Endothelial cell of umbilical vein (primary cell): Measurements from ENCODE around the gene HPGDS. TPM values are rescaled to one million over a fixed set of nuclear protein-coding genes. Genes with fewer than 3 reads are reported as not detected.

ENCODE experiments used
- BruUV-seq: library from RNA; stranded (reverse); fragments of 400-500 nt; replicated peaks from 2 replicates; lab custom pipeline; 2021; lab: Mats Ljungman, UMichigan
- CTCF ChIA-PET: fragments of 300-600, 350-600 bp; sonication (Branson Sonifier 250); formaldehyde crosslinking; loops from one replicate; lab custom pipeline; 2021; ENCODE audit warnings: antibody characterized with exemption, inconsistent platforms; lab: Charles Lee
- POLR2A ChIA-PET: fragments of 300-600, 350-600 bp; sonication (Branson Sonifier 250); formaldehyde crosslinking; loops from one replicate; lab custom pipeline; 2021; ENCODE audit warnings: antibody characterized with exemption, inconsistent platforms; lab: Charles Lee
- DNase-seq: peaks from one replicate; pipeline ENCODE4 v3.0.0-alpha.2; 2011; ENCODE audit warnings: low read depth, low spot score
- FAIRE-seq: peaks from 2 replicates; lab custom pipeline; 2011; peaks lifted over from hg19 to GRCh38; lab: Jason Lieb, UNC
- H2AFZ ChIP-seq: 2 replicates; pipeline ENCODE4 v1.6.0; 2012; ENCODE audit warnings: low read depth, low read length, control low read depth, inconsistent platforms
- H3K27ac ChIP-seq: 2 replicates; pipeline ENCODE4 v1.5.1; 2011; ENCODE audit warnings: low read depth, mild to moderate bottlenecking, control low read depth, low read length, moderate library complexity; ENCODE audit not compliant: insufficient read depth
- H3K27me3 ChIP-seq, 2 experiments: 2 replicates each; pipeline versions ENCODE4 v1.6.0 to v1.6.1; 2011; ENCODE audit warnings: low read length in 2 of 2, mixed read lengths in 1 of 2; ENCODE audit not compliant: control insufficient read depth in 2 of 2, insufficient read depth in 2 of 2
- H3K36me3 ChIP-seq, 2 experiments: 2 replicates in 1 of 2; 3 replicates in 1 of 2; pipeline ENCODE4 v1.5.1; 2011; ENCODE audit warnings: low read length in 2 of 2, mild to moderate bottlenecking in 1 of 2, moderate library complexity in 1 of 2; ENCODE audit not compliant: control insufficient read depth in 2 of 2, insufficient read depth in 2 of 2; ENCODE audit errors: extremely low read depth in 1 of 2
- H3K4me1 ChIP-seq: 3 replicates; pipeline ENCODE4 v1.5.1; 2011; ENCODE audit warnings: mild to moderate bottlenecking, low read length; ENCODE audit not compliant: control insufficient read depth, insufficient read depth; ENCODE audit errors: extremely low read depth
- H3K4me2 ChIP-seq: 2 replicates; pipeline ENCODE4 v1.6.1; 2011; ENCODE audit warnings: low read length, control low read depth, mixed read lengths; ENCODE audit not compliant: insufficient read depth
- H3K4me3 ChIP-seq, 3 experiments: fragments of 200-600 bp in 1 of 3; sonication (generic), shearing (Covaris generic) in 1 of 3; replicated peaks in 1 of 3; 2 replicates each; pipeline ENCODE4 v1.5.1; 2011 to 2016; ENCODE audit warnings: control low read depth in 3 of 3, low read length in 3 of 3, mild to moderate bottlenecking in 2 of 3, inconsistent platforms in 1 of 3, low read depth in 1 of 3, moderate library complexity in 1 of 3; ENCODE audit not compliant: insufficient read depth in 1 of 3
- H3K79me2 ChIP-seq: 2 replicates; pipeline ENCODE4 v1.6.0; 2012; ENCODE audit warnings: low read length, inconsistent platforms; ENCODE audit not compliant: control insufficient read depth, insufficient read depth
- H3K9ac ChIP-seq: replicated peaks from 2 replicates; pipeline ENCODE3; 2011; ENCODE audit warnings: low read length, control low read depth; ENCODE audit not compliant: insufficient read depth; ENCODE audit errors: extremely low read depth
- H3K9me1 ChIP-seq: replicated peaks from 3 replicates; pipeline ENCODE4 v1.6.0; 2011; ENCODE audit warnings: mild to moderate bottlenecking, low read length; ENCODE audit not compliant: control insufficient read depth, insufficient read depth; ENCODE audit errors: extremely low read depth
- H3K9me3 ChIP-seq: replicated peaks from 2 replicates; pipeline ENCODE4 v1.5.1; 2012; ENCODE audit warnings: low read length, inconsistent platforms; ENCODE audit not compliant: control insufficient read depth, insufficient read depth
- H4K20me1 ChIP-seq: replicated peaks from 2 replicates; pipeline ENCODE3; 2011; ENCODE audit warnings: mild to moderate bottlenecking, low read length; ENCODE audit not compliant: control insufficient read depth, insufficient read depth; ENCODE audit errors: extremely low read depth
- CTCF ChIP-seq, 2 donors: IDR thresholded peaks; 1 replicate in 1 of 2; 2 replicates in 1 of 2; pipeline ENCODE4 v1.5.1; 2011; ENCODE audit warnings: low read length in 2 of 2, mild to moderate bottlenecking in 2 of 2, moderate library complexity in 2 of 2, control low read depth in 1 of 2, inconsistent platforms in 1 of 2, low read depth in 1 of 2; ENCODE audit not compliant: insufficient read depth in 1 of 2; ENCODE audit errors: extremely low read depth in 1 of 2
- EZH2 ChIP-seq: IDR thresholded peaks from 2 replicates; pipeline ENCODE4 v1.6.1; 2012; ENCODE audit warnings: borderline replicate concordance, low read depth, mild to moderate bottlenecking, moderate library complexity, low read length, inconsistent platforms; ENCODE audit not compliant: severe bottlenecking
- FOS ChIP-seq: IDR thresholded peaks from 2 replicates; pipeline ENCODE4 v1.6.1; 2011; ENCODE audit warnings: mild to moderate bottlenecking, low read length, moderate library complexity, borderline replicate concordance; ENCODE audit not compliant: insufficient read depth
- MAX ChIP-seq: IDR thresholded peaks from 2 replicates; pipeline ENCODE4 v1.6.1; 2011; ENCODE audit not compliant: insufficient read depth, insufficient read length
- POLR2A ChIP-seq: IDR thresholded peaks from 2 replicates; pipeline ENCODE4 v1.6.1; 2012; ENCODE audit warnings: low read depth, mild to moderate bottlenecking, control low read depth, low read length
- dilution Hi-C: fragments of 300-500 bp; cut with MboI; formaldehyde crosslinking; loops from one replicate; pipeline ENCODE4 v1.15.0; 2019; ENCODE audit warnings: low sequenced_read_pairs; ENCODE audit not compliant: extremely low pct_ligation_motif_present
- intact Hi-C: fragments of 100-400 bp; cut with micrococcal nuclease; formaldehyde crosslinking; loops from one replicate; pipeline ENCODE4 v1.10.0; 2022
- polyA plus RNA-seq, 4 experiments: library from polyadenylated mRNA; depleted of rRNA in 3 of 4; stranded (reverse) in 3 of 4; unstranded in 1 of 4; fragments of >200 nt; gene quantifications; 2 replicates each; pipeline versions ENCODE4 v1.2.1 to v1.2.3, GENCODE V29; 2011 to 2012; ENCODE audit warnings: missing spikeins in 1 of 4
- total RNA-seq: library from RNA; stranded (reverse); gene quantifications from 2 replicates; pipeline ENCODE4 v1.2.3, GENCODE V29; 2021

The HPGDS gene
- total and polyA plus RNA-seq, 2 donors (not counting 3 experiments of a cell fraction or from before 2014, with no cell fraction given), result not detected

- Histone ChIP-seq H3K4me1 (peaks cover 20% of the 10 kb centered on the region), H3K9me1 (no peaks in the 10 kb centered on the region), H3K4me2 (no peak overlapping the region), H3K79me2 (no peaks in the 10 kb centered on the region), H3K36me3 (no peaks in the 10 kb centered on the region), H3K9ac (no peak overlapping the region), H2AFZ (no peak overlapping the region), H3K4me3 (no peak overlapping the region), H3K9me3 (no peaks in the 10 kb centered on the region), H4K20me1 (no peaks in the 10 kb centered on the region), H3K27me3 (no peaks in the 10 kb centered on the region), H3K27ac (no peak overlapping the region)
- dilution Hi-C loops (no loop called here), intact Hi-C loops (loop anchor here (2.0 to 10.0 kb wide), 4 partner anchors 59 to 819 kb away; no protein-coding TSS in a partner anchor)
- BruUV-seq, result no TSS peak
- FAIRE-seq, result no peak
- no peak for DNase-seq
- TF ChIP-seq EZH2 (no peak), MAX (no peak), CTCF (IDR thresholded peaks at IDR 0.05; ENCODE audit: extremely low read depth in 1 of 2, insufficient read depth in 1 of 2, low read depth in 1 of 2, low read length in 2 of 2) (no peak), POLR2A (no peak), FOS (no peak)
- POLR2A ChIA-PET, result no interaction called here
- CTCF ChIA-PET, result interaction anchor here (0.6 to 4.9 kb wide), 10 partner anchors 8 to 426 kb away, joined by 3 to 46 read pairs (median 4); no protein-coding TSS in a partner anchor
Measured at GRCh38 chr4:94305466-94306225, 37.0 kb downstream of the HPGDS start.
